Measurements from ENCODE around the gene ACTR10.

ACTR10 gene

GRCh38 chr14:58285132-58285531 lies 85.2 kb downstream of the ACTR10 start:
- Histone ChIP-seq H3K27me3 (no peaks in the 10 kb centered on the region), H3K4me1 (ENCODE audit: control insufficient read depth in 1 of 2, insufficient read depth in 1 of 2, low read depth in 1 of 2, low read length in 1 of 2) (peaks cover 10 to 17% of the 10 kb centered on the region in 2 experiments), H3K9me3 (no peaks in the 10 kb centered on the region), H3K27ac (no peak overlapping the region), H3K36me3 (peaks cover 81% of the 10 kb centered on the region), H3K4me3 (ENCODE audit: low read depth in 1 of 2, low read length in 1 of 2) (no peak overlapping the region)
- TF ChIP-seq CTCF (IDR thresholded peaks at IDR 0.05) = no peak
